HEK293 (cell line): ENCODE measurements around the gene KLHL40.

Source experiments
- ATF2 ChIP-seq: fragments of 450-650 bp; formaldehyde crosslinking; IDR thresholded peaks from 2 replicates; pipeline ENCODE4 v1.5.1; 2016; ENCODE audit warnings: missing biosample characterization, missing genetic modification characterization, low read depth
- CTCF ChIP-seq: fragments of 450-650 bp; formaldehyde crosslinking; IDR thresholded peaks from 2 replicates; pipeline ENCODE4 v1.5.1; 2016; ENCODE audit warnings: missing biosample characterization, missing genetic modification characterization
- REPIN1 ChIP-seq: fragments of 450-650 bp; formaldehyde crosslinking; IDR thresholded peaks from 2 replicates; pipeline ENCODE4 v1.5.1; 2017; ENCODE audit warnings: missing biosample characterization, missing genetic modification characterization, low read depth
- SETDB1 ChIP-seq: IDR thresholded peaks from one replicate; pipeline ENCODE4 v1.6.1; 2017; ENCODE audit warnings: mild to moderate bottlenecking, low read length, moderate library complexity, mixed read lengths; ENCODE audit not compliant: insufficient read length
- TCF7L2 ChIP-seq: IDR thresholded peaks from 2 replicates; pipeline ENCODE4 v1.6.1; 2011; ENCODE audit warnings: low read depth, mild to moderate bottlenecking, inconsistent platforms, low read length, moderate library complexity, borderline replicate concordance
- ZBTB26 ChIP-seq: fragments of 450-650 bp; formaldehyde crosslinking; optimal IDR thresholded peaks from 2 replicates; pipeline ENCODE3; 2016; ENCODE audit warnings: missing biosample characterization, mild to moderate bottlenecking, missing genetic modification characterization
- ZBTB49 ChIP-seq: fragments of 450-650 bp; formaldehyde crosslinking; IDR thresholded peaks from 2 replicates; pipeline ENCODE4 v1.5.1; 2016; ENCODE audit warnings: missing biosample characterization, missing genetic modification characterization, low read depth
- ZBTB7A ChIP-seq: fragments of 450-650 bp; formaldehyde crosslinking; IDR thresholded peaks from 2 replicates; pipeline ENCODE4 v1.5.1; 2016; ENCODE audit warnings: low read depth, missing biosample characterization, missing genetic modification characterization
- ZNF121 ChIP-seq: fragments of 450-650 bp; formaldehyde crosslinking; IDR thresholded peaks from 2 replicates; pipeline ENCODE4 v1.5.1; 2016; ENCODE audit warnings: missing biosample characterization, missing genetic modification characterization
- ZNF302 ChIP-seq: fragments of 450-650 bp; formaldehyde crosslinking; IDR thresholded peaks from 2 replicates; pipeline ENCODE4 v1.5.1; 2016; ENCODE audit warnings: missing biosample characterization, missing genetic modification characterization, low read depth
- ZNF391 ChIP-seq: fragments of 450-650 bp; formaldehyde crosslinking; IDR thresholded peaks from 2 replicates; pipeline ENCODE4 v1.5.1; 2016; ENCODE audit warnings: low read depth, missing biosample characterization, missing genetic modification characterization, borderline replicate concordance
- ZNF488 ChIP-seq: fragments of 450-650 bp; formaldehyde crosslinking; IDR thresholded peaks from 2 replicates; pipeline ENCODE4 v1.5.1; 2016; ENCODE audit warnings: missing biosample characterization, missing genetic modification characterization
- ZNF501 ChIP-seq: fragments of 450-650 bp; formaldehyde crosslinking; IDR thresholded peaks from 2 replicates; pipeline ENCODE4 v1.5.1; 2016; ENCODE audit warnings: missing biosample characterization, missing genetic modification characterization
- ZNF670 ChIP-seq: fragments of 450-650 bp; formaldehyde crosslinking; IDR thresholded peaks from 2 replicates; pipeline ENCODE4 v1.5.1; 2016; ENCODE audit warnings: missing biosample characterization, missing genetic modification characterization, low read depth

- no peak for TF ChIP-seq CTCF (tag by site-specific recombination)
- TF ChIP-seq ZBTB49 (tag by site-specific recombination) = no peak
- TF ChIP-seq REPIN1 (tag by site-specific recombination) = no peak
- no peak for TF ChIP-seq TCF7L2
- TF ChIP-seq ZNF670 (tag by site-specific recombination) = no peak
- no peak for TF ChIP-seq ZNF302 (tag by site-specific recombination)
- TF ChIP-seq ATF2 (tag by site-specific recombination) = no peak
- TF ChIP-seq ZNF501 (tag by site-specific recombination) = no peak
- no peak for TF ChIP-seq SETDB1
- TF ChIP-seq ZNF121 = no peak
- no peak for TF ChIP-seq ZBTB26 (tag by site-specific recombination)
- no peak for TF ChIP-seq ZBTB7A
- TF ChIP-seq ZNF391 = no peak
- TF ChIP-seq ZNF488 (tag by site-specific recombination) = no peak
Observed at GRCh38 chr3:42728668-42729364, 43.5 kb downstream of the KLHL40 start.
